Activated CD8-positive, alpha-beta memory T cell treated with anti-CD3 and anti-CD28 coated beads for 4 hours (primary cell): ENCODE data around the gene NIFK.

Source experiments
- DNase-seq, 2 donors: peaks; one replicate each; pipeline ENCODE4 v3.0.0-alpha.2; 2020; ENCODE audit warnings: low read depth in 2 of 2

Gene NIFK

GRCh38 chr2:121736462-121737336, at the start of gene NIFK:
TSS of gene NIFK (minus strand) at chr2:121736875. CDS start at chr2:121736850, 25 bp downstream.
- DNase-seq: peak; percentile 100

GRCh38 chr2:121783180-121783579, 46.5 kb upstream of the NIFK start:
- DNase-seq: no peak

GRCh38 chr2:121778741-121779487, 42.2 kb upstream of the NIFK start:
- DNase-seq: no peak

GRCh38 chr2:121777699-121778058, 41.0 kb upstream of the NIFK start:
- no peak for DNase-seq

- no peak for DNase-seq
Observed at GRCh38 chr2:121776885-121777698, 40.4 kb upstream of the NIFK start.

- DNase-seq: no peak
Observed at GRCh38 chr2:121776361-121776760, 39.7 kb upstream of the NIFK start.

GRCh38 chr2:121774235-121774634, 37.6 kb upstream of the NIFK start:
- DNase-seq: no peak

GRCh38 chr2:121771976-121772742, 35.5 kb upstream of the NIFK start:
- DNase-seq: no peak

GRCh38 chr2:121768143-121768755, 31.6 kb upstream of the NIFK start:
- no peak for DNase-seq

- DNase-seq: no peak
Observed at GRCh38 chr2:121766624-121767023, 29.9 kb upstream of the NIFK start.

GRCh38 chr2:121764681-121765228, 28.1 kb upstream of the NIFK start:
- no peak for DNase-seq

- DNase-seq: peak; percentile 93 to 97
Observed at GRCh38 chr2:121755237-121756111, 18.8 kb upstream of the NIFK start, which contains the start of gene TSN. TSS of gene TSN (plus strand) at chr2:121755651. CDS start at chr2:121755780, 129 bp downstream.

GRCh38 chr2:121754851-121755236, 18.2 kb upstream of the NIFK start:
- DNase-seq: no peak

GRCh38 chr2:121748202-121748601, 11.5 kb upstream of the NIFK start:
- no peak for DNase-seq

GRCh38 chr2:121746071-121746578, 9.4 kb upstream of the NIFK start:
- no peak for DNase-seq

- no peak for DNase-seq
Observed at GRCh38 chr2:121741450-121741849, 4.8 kb upstream of the NIFK start.

GRCh38 chr2:121740973-121741372, 4.3 kb upstream of the NIFK start:
- DNase-seq: no peak

- DNase-seq: no peak
Observed at GRCh38 chr2:121736140-121736461, 574 bp downstream of the NIFK start.

- no peak for DNase-seq
Observed at GRCh38 chr2:121735518-121736074, 1.1 kb downstream of the NIFK start.
